ENCODE data around the gene CALCR. TPM values are rescaled to one million over a fixed set of nuclear protein-coding genes. Genes with fewer than 3 reads are reported as not detected.
"Not testable (repeated sequence)": the region's sequence is repeated elsewhere in the genome, so short reads cannot be mapped to it uniquely, and the experiment has no call there.

CALCR gene
- total RNA-seq, 1 donor, result not detected

- no peak for DNase-seq (ENCODE audit: low read depth)
- TF ChIP-seq, protein P1, sequence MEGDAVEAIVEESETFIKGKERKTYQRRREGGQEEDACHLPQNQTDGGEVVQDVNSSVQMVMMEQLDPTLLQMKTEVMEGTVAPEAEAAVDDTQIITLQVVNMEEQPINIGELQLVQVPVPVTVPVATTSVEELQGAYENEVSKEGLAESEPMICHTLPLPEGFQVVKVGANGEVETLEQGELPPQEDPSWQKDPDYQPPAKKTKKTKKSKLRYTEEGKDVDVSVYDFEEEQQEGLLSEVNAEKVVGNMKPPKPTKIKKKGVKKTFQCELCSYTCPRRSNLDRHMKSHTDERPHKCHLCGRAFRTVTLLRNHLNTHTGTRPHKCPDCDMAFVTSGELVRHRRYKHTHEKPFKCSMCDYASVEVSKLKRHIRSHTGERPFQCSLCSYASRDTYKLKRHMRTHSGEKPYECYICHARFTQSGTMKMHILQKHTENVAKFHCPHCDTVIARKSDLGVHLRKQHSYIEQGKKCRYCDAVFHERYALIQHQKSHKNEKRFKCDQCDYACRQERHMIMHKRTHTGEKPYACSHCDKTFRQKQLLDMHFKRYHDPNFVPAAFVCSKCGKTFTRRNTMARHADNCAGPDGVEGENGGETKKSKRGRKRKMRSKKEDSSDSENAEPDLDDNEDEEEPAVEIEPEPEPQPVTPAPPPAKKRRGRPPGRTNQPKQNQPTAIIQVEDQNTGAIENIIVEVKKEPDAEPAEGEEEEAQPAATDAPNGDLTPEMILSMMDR (IDR thresholded peaks at IDR 0.05; ENCODE audit: insufficient read depth, low read depth, low read length), result no peak
- no peak overlapping the region for H3K4me3 ChIP-seq (ENCODE audit: low read depth, low read length)
Observed at GRCh38 chr7:93594250-93594649, 19.7 kb upstream of the CALCR start.

GRCh38 chr7:93592588-93593266 lies 18.2 kb upstream of the CALCR start:
- TF ChIP-seq, protein P1 (IDR thresholded peaks at IDR 0.05; ENCODE audit: insufficient read depth, low read depth, low read length), result no peak
- DNase-seq (ENCODE audit: low read depth), result no peak

DNA sequence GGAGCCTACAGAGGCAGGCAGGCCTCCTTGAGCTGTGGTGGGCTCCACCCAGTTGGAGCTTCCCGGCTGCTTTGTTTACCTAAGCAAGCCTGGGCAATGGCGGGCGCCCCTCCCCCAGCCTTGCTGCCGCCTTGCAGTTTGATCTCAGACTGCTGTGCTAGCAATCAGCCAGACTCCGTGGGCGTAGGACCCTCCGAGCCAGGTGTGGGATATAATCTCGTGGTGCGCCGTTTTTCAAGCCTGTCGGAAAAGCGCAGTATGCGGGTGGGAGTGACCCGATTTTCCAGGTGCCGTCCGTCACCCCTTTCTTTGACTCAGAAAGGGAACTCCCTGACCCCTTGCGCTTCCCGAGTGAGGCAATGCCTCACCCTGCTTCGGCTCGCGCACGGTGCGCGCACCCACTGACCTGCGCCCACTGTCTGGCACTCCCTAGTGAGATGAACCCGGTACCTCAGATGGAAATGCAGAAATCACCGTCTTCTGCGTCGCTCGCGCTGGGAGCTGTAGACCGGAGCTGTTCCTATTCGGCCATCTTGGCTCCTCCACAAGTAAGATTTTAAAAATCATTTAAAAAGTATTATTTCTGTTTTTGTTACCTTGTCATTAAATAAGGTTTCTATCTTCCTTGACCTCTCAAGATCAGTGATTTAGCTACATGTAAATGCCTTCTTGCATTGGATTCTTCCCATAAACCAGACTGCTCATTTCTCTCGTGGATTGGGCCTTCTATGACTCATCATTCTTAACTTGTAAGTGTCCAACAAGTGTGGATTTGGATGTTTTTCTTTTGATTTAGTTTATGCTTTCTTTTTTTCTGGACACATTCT lies 16.9 kb upstream of the CALCR start:
- DNase-seq (ENCODE audit: low read depth), result peak; percentile 8
- peak overlapping the region; percentile 31 for H3K4me3 ChIP-seq (ENCODE audit: low read depth, low read length)

More at GRCh38 chr7:93592588-93593266, 18.2 kb upstream of the CALCR start:
- H3K4me3 ChIP-seq (ENCODE audit: low read depth, low read length), result no peak overlapping the region

- not testable (repeated sequence) for DNase-seq (ENCODE audit: low read depth); H3K4me3 ChIP-seq (ENCODE audit: low read depth, low read length)
Observed at GRCh38 chr7:93586479-93586865, 11.9 kb upstream of the CALCR start.

DNA sequence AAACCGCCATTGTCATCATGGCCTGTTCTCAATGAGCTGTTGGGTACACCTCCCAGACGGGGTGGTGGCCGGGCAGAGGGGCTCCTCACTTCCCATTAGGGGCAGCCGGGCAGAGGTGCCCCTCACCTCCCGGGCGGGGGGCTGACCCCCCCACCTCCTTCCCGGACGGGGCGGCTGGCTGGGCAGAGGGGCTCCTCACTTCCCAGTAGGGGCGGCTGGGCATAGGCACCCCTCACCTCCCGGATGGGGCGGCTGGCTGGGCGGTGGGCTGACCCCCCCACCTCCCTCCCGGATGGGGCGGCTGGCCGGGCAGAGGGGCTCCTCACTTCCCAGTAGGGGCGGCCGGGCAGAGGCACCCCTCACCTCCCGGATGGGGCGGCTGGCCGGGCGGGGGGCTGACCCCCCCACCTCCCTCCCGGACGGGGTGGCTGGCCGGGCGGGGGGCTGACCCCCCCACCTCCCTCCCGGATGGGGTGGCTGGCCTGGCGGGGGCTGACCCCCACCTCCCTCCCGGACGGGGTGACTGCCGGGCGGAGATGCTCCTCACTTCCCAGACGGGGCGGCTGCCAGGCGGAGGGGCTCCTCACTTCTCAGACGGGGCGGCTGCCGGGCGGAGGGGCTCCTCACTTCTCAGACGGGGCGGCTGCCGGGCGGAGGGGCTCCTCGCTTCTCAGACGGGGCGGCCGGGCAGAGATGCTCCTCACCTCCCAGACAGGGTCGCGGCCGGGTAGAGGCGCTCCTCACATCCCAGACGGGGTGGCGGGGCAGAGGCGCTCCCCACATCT lies 11.4 kb upstream of the CALCR start:
- not testable (repeated sequence) for H3K4me3 ChIP-seq (ENCODE audit: low read depth, low read length); DNase-seq (ENCODE audit: low read depth)

- no peak for DNase-seq (ENCODE audit: low read depth)
- no peak overlapping the region for H3K4me3 ChIP-seq (ENCODE audit: low read depth, low read length)
- TF ChIP-seq, protein P1 (IDR thresholded peaks at IDR 0.05; ENCODE audit: insufficient read depth, low read depth, low read length), result no peak
Observed at GRCh38 chr7:93579431-93579830, 4.9 kb upstream of the CALCR start.

GRCh38 chr7:93578762-93579161 lies 4.2 kb upstream of the CALCR start:
- no peak overlapping the region for H3K4me3 ChIP-seq (ENCODE audit: low read depth, low read length)
- DNase-seq (ENCODE audit: low read depth), result no peak
- TF ChIP-seq, protein P1 (IDR thresholded peaks at IDR 0.05; ENCODE audit: insufficient read depth, low read depth, low read length), result no peak

All from fibroblast of villous mesenchyme (primary cell).